IPS-NIHi7 (cell line): ENCODE measurements around the gene CYP11A1.

Source experiments
- DNase-seq: peaks from one replicate; pipeline ENCODE4 v3.0.0; 2012; ENCODE audit warnings: mixed read lengths; ENCODE audit errors: extremely low spot score

CYP11A1 gene

DNA sequence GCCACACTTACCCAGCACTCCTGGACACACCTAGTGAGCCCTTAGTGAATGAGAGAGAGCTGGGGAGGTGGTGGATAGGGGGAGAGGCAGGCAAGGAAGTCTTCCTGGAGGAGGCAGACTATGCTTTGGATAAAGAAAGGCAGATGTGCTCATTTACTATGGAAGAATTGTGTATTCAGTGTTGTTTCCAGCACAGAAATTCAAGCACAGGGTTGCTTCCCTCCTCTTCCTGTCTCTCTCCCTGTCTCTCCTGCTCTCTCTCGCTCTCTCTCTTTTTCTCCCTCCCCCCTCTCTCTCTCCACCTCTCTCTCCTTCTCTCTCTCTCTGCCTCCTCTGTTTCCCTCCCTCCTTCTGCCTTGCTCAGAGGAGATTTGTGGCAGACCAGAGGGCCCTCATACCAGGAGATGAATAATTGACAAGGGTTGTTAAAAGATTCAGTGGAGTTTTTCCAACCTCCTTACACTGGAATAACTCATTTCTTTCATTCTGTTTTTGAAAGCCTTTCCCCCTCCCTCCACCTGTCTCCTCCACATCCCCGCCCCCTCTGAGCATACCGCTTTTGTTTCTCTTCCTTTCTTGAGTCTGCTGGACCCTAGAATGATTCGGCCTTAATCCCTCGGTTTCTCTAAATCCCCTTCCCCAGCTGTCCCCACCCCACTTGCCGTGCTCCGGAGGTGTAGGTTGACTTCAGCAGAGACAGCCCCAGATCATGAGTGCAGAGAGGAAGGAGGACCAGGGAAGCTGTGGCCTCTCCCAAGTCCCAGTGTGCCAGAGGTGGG, 65.7 kb downstream of the CYP11A1 start:
- no peak for DNase-seq

DNA sequence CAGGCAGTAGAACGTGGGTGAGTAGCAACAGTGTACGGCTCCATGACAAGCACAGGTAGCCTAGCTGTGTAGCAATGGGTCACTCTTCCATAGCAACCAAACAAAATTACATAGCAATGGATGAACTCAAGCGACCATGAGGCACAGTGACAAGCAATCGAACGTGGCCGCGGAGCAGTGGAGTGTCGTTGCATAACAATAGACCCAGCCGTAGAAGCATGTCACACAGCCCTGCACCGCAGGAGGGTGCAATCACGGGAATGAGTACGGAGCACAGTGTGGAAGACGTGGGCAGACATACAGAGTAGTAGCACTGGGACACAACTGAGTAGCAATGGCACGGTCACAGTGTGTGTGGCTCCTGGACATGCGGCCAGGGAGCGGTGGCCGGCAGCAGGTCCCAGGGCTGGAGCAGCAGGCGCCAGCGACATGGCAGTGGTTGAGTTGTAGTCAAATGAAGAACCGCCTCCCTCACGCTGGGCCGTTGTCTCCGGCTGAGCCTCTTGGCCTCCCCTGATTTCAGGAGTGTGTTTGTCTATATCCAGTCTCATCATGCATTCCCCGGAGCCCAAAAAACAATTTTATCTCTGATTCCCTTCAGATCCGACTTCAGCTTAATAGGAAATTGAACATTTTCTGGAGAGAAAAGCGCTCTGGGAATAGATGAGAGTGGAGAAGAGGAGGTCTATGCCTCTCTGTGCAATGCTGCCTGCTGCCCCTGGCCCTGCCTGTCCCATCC, 67.2 kb downstream of the CYP11A1 start:
- DNase-seq = no peak

DNA sequence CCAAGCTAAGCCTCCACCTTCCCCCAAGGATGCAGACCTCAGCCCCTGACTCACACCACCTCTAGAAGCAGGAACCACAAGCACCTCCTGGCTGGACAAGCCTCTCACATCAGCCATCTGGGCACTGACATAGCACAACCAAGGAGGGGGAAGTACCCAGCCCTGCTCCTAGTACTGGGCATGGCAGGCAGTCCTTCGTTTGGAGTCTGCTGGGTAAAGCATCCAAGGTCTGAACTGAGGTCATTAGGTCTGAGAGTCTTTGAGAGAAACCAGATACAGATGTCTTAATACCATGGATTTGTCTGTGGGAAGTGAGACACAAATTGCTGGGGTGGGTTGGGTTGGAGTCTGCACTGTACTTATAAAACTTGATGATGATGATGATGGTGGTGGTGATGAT, 69.6 kb downstream of the CYP11A1 start:
- no peak for DNase-seq

DNA sequence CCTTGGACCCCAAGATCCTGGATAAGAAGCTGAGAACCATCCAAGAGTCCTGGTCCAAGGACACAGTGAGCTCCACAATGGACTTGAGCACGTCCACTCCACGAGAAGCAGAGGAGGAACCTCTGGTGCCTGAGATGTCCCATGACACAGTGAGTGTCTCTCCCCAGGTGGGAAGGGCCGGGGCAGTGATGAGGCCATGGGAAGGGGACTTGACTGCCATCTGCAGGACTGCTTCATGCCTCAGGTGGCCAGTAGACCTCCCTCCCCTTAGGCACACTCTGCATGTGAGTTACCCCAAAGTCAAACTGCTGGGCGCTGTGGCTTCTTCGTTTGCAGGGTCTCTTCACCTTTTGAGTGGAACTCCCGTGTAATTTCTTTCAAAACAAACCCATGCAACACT, 71.6 kb downstream of the CYP11A1 start:
- DNase-seq = no peak

DNA sequence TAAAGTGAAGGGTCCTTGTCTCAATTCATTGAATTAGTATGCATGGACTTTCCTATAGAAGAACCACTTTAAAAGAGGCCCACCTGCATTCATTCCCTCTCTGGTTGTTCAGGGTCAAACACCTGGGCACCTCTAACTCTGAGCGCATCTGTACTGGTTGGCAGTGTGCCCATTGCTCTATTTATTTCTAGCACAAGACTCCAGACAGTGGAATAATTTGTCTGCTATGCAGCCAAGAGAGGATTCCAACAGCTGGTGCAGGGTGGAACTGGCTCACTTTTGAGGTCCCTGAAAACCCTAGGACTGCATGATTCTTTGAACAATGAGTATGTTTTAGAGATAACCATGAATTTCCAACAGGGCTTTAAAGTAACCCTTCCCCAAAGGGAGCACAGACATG, 73.4 kb downstream of the CYP11A1 start:
- no peak for DNase-seq

DNA sequence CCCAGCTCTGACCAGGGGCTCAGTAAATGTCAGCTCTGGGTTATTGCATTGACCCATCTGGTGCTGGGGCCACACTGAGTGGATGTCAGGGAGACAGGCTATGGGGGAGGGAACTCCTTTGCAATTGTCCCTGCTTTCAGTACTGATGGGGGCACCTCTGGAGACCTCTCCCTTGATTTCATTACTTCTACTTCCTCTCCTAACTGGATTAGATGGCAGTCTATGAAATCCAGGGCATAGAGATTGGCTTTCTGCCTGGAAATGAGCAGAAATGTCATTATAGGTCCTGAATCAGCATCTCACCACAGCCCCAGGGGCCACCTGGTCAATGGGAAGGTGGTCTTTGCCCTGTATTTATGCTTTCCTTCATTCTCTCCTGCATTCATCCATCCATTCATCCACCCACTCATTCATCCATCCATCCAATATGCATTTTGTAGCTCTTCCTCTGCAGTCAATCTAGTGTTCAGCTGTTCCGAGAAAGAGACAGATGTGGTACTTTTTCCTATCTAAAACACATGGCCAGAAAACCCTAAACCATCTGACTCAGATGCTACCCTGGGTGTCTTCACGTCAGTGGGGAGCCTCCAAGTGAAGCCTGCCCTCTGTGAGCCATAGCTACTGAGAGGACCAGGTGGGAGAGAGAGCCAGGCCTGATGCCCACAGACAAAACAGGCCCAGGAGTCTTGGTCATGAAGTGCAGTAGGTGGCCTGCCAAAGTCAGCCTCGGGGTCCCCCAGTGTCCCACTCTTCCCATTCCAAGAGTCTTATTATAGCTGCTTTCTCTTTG, 74.2 kb downstream of the CYP11A1 start:
- no peak for DNase-seq

DNA sequence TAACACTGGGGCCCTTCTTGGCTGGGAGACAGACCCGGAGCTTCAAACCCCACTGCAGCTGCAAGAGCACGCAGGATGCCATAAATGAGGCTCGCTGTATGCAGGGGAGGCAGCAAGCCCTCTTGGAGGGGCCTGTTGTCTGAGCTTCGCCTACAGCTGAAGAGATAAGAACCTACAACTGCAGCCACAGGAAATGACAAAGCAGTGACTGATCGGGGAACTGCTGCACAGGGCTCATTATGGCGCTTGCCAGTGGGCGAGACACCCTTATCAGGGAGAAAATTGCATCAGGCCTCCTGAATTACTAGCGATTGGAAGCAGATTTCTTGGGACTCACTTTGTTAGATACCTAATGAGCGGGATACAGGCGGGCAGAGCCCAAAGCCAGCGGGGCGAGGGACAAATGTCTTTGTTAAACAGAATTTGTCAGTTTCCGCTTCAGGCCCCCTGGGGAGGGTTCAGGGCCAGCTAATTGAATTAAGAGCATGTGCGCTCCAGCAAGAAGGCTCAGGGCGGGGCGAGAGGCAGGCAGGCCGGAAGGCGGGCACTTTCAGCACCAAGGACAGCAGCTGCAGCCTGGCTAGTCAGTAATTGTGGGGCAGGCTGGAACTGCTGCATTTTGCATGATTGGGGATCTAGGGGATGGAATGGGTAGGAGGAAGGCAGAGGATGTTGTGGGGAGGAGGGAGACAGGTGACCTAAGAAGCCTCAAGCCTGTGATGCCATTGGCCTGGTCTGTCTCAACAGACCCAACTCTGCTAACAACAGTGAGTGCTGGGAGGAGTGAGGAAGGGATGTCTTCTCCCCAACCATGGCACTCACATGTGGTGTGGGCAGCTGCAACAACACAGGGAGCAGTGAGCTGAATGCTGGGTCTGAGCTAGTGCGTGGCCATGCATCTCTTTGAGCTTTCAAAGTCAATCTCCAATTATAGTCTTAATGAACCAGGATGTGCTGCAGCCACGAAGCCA, 76.1 kb downstream of the CYP11A1 start:
- peak; percentile 98 for DNase-seq

DNA sequence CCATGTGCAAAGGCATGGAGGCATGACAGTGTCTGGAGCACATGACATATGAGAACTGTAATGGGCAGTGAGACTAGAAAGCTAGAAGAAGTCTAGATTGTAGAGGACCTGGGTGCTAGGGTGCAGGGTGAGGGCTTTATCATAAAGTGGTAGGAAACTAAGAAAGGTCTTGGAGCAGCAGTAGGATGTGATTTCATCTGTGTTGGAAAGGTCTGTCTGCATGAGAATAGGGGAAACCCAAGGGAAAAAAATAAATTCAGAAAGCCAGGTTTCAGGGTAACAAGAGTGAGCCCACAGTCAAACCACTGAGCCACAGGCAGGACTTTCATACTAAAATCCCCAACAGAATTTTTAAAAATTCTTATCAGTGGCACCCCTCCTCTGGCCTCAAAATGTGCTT, 76.8 kb downstream of the CYP11A1 start:
- no peak for DNase-seq

DNA sequence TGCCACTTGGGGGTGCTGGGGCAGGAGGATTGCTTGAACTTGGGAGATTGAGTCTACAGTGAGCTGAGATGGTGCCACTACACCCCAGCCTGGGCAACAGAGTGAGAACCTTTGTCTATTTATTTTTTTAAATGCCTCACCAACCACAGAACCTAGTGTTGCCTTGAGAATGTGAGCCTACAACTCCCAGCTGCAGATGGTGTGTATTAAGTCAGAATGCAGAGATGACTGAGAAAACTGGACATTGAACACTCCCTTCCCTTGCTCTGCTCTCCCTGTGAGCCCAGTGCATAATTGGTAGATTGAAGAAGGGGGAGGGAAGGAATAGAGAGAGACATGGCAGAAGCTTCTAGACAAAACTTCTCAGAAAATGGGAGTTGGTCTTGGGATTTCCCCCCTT, 77.8 kb downstream of the CYP11A1 start:
- DNase-seq = no peak
